GM21737 (cell line): ENCODE results near the gene R3HDM1.

ENCODE experiments used
- ATAC-seq: cut with Tn5 transposase; IDR thresholded peaks from one replicate; pipeline ENCODE4 v1.9.1; 2021; ENCODE audit warnings: mild to moderate bottlenecking, moderate library complexity; ENCODE audit not compliant: unreplicated experiment

R3HDM1 gene

DNA sequence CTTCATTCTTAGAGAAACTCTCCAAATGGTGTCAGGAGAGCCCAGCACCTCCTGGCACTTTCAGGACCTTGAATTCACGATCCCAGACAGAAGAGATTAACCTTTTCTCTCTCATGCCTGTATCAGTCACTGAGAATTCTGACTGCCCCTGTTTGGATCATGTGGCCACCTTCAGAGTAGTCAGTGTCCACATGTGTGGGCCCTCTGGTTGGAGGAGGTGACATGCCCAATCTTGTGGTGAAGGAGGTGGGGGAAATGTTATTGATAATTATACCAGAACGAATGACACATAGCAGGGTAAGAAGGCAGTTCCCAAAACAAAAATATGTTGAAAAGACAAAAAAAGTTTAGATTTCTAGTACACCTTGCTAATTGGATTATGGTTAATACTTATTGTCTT, 242.0 kb downstream of the R3HDM1 start:
- no peak for ATAC-seq

DNA sequence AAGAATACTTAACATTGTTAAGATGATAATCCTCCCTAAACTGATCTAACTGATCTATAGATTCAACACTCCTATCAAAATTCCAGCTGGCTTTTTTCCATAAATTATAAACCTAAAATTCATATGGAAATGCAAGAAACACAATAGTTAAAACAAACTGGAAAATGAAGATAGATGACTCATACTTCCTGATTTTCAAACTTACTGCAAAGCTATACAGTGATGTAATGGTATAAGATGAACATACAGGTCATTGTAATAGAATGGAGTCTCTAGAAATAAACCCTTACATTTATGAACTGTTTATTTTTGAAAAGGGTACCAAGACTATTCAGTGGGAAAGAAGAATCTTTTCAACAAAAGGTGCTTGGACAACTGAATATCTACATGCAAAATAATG, 242.6 kb downstream of the R3HDM1 start:
- no peak for ATAC-seq
